GM13976 (cell line): Measurements from ENCODE around the gene PHLDB3.

Source experiments
- DNase-seq: peaks from one replicate; pipeline ENCODE4 v3.0.0; 2012; ENCODE audit warnings: low spot score
- CTCF ChIP-seq: IDR thresholded peaks from 2 replicates; pipeline ENCODE4 v1.5.1; 2012; ENCODE audit warnings: borderline replicate concordance, mild to moderate bottlenecking; ENCODE audit not compliant: insufficient read depth; ENCODE audit errors: extremely low read depth, missing control alignments, control extremely low read depth
- in situ Hi-C: fragments of 300-500 bp; cut with MboI; formaldehyde crosslinking; loops from one replicate; pipeline ENCODE4 v1.12.0; 2022; ENCODE audit warnings: low sequenced_read_pairs, mixed read lengths, inconsistent platforms; ENCODE audit not compliant: unreplicated experiment

Gene PHLDB3

GRCh38 chr19:43505941-43506340 lies 1.4 kb upstream of the PHLDB3 start:
- no peak for TF ChIP-seq CTCF
- no peak for DNase-seq
- in situ Hi-C loops: no loop called here

- TF ChIP-seq CTCF: no peak
- DNase-seq: no peak
- in situ Hi-C loops: no loop called here
Measured at GRCh38 chr19:43505186-43505456, 575 bp upstream of the PHLDB3 start.

- in situ Hi-C loops: no loop called here
- peak; percentile 44 for TF ChIP-seq CTCF
Measured at GRCh38 chr19:43503501-43504425, 783 bp downstream of the PHLDB3 start.

GRCh38 chr19:43502419-43502976 lies 2.0 kb downstream of the PHLDB3 start:
- DNase-seq: no peak
- TF ChIP-seq CTCF: no peak
- in situ Hi-C loops: no loop called here

More at GRCh38 chr19:43503501-43504425, 783 bp downstream of the PHLDB3 start:
- peak; percentile 100 for DNase-seq

- TF ChIP-seq CTCF: no peak
- in situ Hi-C loops: no loop called here
- no peak for DNase-seq
Measured at GRCh38 chr19:43501661-43502418, 2.7 kb downstream of the PHLDB3 start.

- in situ Hi-C loops: no loop called here
- no peak for DNase-seq
- TF ChIP-seq CTCF: no peak
Measured at GRCh38 chr19:43499042-43499441, 5.5 kb downstream of the PHLDB3 start.
